RWPE2 (cell line): Measurements from ENCODE around the gene NAV2.

Experiments
- ATAC-seq: fragments of 200-7000 bp; cut with Tn5 transposase; 3 replicates; pipeline ENCODE4 v1.9.1; 2021; ENCODE audit warnings: low read depth
- DNase-seq: peaks from one replicate; pipeline ENCODE4 v3.0.0-alpha.2; 2020; ENCODE audit warnings: low spot score
- H3K27ac ChIP-seq: fragments of 450-650 bp; 2 replicates; pipeline ENCODE4 v1.5.1; 2017; ENCODE audit warnings: mild to moderate bottlenecking; ENCODE audit not compliant: poor library complexity, severe bottlenecking
- H3K27me3 ChIP-seq: fragments of 250-450 bp; sonication (Bioruptor Pico); 2 replicates; pipeline ENCODE4 v1.5.1; 2021; ENCODE audit warnings: mild to moderate bottlenecking, moderate library complexity; ENCODE audit not compliant: insufficient read depth, poor library complexity, severe bottlenecking
- H3K36me3 ChIP-seq: fragments of 250-450 bp; sonication (Bioruptor Pico); 2 replicates; pipeline ENCODE4 v1.5.1; 2020; ENCODE audit warnings: low read depth, mild to moderate bottlenecking, moderate library complexity
- H3K4me1 ChIP-seq: fragments of 250-450 bp; sonication (Bioruptor Pico); 2 replicates; pipeline ENCODE4 v1.5.1; 2021; ENCODE audit warnings: mild to moderate bottlenecking, moderate library complexity; ENCODE audit not compliant: insufficient read depth, poor library complexity, severe bottlenecking
- H3K4me3 ChIP-seq: fragments of 250-450 bp; sonication (Bioruptor Pico); 2 replicates; pipeline ENCODE4 v1.5.1; 2021; ENCODE audit warnings: mild to moderate bottlenecking, moderate library complexity; ENCODE audit not compliant: severe bottlenecking
- H3K9me3 ChIP-seq: fragments of 250-450 bp; sonication (Bioruptor Pico); 2 replicates; pipeline ENCODE4 v1.5.1; 2021; ENCODE audit warnings: mild to moderate bottlenecking, moderate library complexity; ENCODE audit not compliant: severe bottlenecking
- CTCF ChIP-seq: fragments of 450-650 bp; IDR thresholded peaks from one replicate; pipeline ENCODE4 v1.5.1; 2017; ENCODE audit warnings: mild to moderate bottlenecking, moderate library complexity; ENCODE audit not compliant: poor library complexity, severe bottlenecking

The NAV2 gene

GRCh38 chr11:19763330-19763729 lies 50.7 kb downstream of the NAV2 start:
- H3K36me3 ChIP-seq = no peaks in the 10 kb centered on the region
- DNase-seq = no peak
- TF ChIP-seq CTCF = no peak
- H3K4me1 ChIP-seq = no peaks in the 10 kb centered on the region
- no peak overlapping the region for H3K4me3 ChIP-seq
- no peaks in the 10 kb centered on the region for H3K27me3 ChIP-seq
- no peaks in the 10 kb centered on the region for H3K9me3 ChIP-seq
- no peak overlapping the region for H3K27ac ChIP-seq
- ATAC-seq = no peak

GRCh38 chr11:19766206-19766605 lies 53.6 kb downstream of the NAV2 start:
- Histone ChIP-seq H3K27ac (no peak overlapping the region), H3K4me1 (no peaks in the 10 kb centered on the region), H3K36me3 (no peaks in the 10 kb centered on the region), H3K9me3 (no peaks in the 10 kb centered on the region), H3K27me3 (no peaks in the 10 kb centered on the region), H3K4me3 (no peak overlapping the region)
- TF ChIP-seq CTCF = no peak
- ATAC-seq (0 out of 3 replicates have a peak, but pooled peaks have one; percentile 27), DNase-seq (no peak)

GRCh38 chr11:19766810-19767209 lies 54.2 kb downstream of the NAV2 start:
- TF ChIP-seq CTCF = no peak
- no peak overlapping the region for H3K27ac ChIP-seq

GRCh38 chr11:19767627-19768151 lies 55.1 kb downstream of the NAV2 start:
- no peaks in the 10 kb centered on the region for H3K27me3 ChIP-seq
- no peak overlapping the region for H3K27ac ChIP-seq
- H3K4me3 ChIP-seq = no peak overlapping the region
- no peak for ATAC-seq
- no peak for TF ChIP-seq CTCF
- no peak for DNase-seq
- no peaks in the 10 kb centered on the region for H3K9me3 ChIP-seq
- H3K36me3 ChIP-seq = no peaks in the 10 kb centered on the region
- H3K4me1 ChIP-seq = no peaks in the 10 kb centered on the region

More at GRCh38 chr11:19766810-19767209, 54.2 kb downstream of the NAV2 start:
- no peaks in the 10 kb centered on the region for H3K27me3 ChIP-seq
- ATAC-seq (0 out of 3 replicates have a peak, but pooled peaks have one; percentile 35), DNase-seq (no peak)
- no peak overlapping the region for H3K4me3 ChIP-seq
- no peaks in the 10 kb centered on the region for H3K9me3 ChIP-seq
- no peaks in the 10 kb centered on the region for H3K4me1 ChIP-seq
- H3K36me3 ChIP-seq = no peaks in the 10 kb centered on the region

- H3K36me3 ChIP-seq = no peaks in the 10 kb centered on the region
- H3K4me1 ChIP-seq = no peaks in the 10 kb centered on the region
- no peaks in the 10 kb centered on the region for H3K27me3 ChIP-seq
- H3K27ac ChIP-seq = no peak overlapping the region
- H3K4me3 ChIP-seq = no peak overlapping the region
- no peak for TF ChIP-seq CTCF
- ATAC-seq (no peak), DNase-seq (no peak)
- no peaks in the 10 kb centered on the region for H3K9me3 ChIP-seq
These were observed 55.6 kb downstream of the NAV2 start for GRCh38 chr11:19768197-19768596.
